ENCODE data around the gene SLC39A6.

The SLC39A6 gene

DNA sequence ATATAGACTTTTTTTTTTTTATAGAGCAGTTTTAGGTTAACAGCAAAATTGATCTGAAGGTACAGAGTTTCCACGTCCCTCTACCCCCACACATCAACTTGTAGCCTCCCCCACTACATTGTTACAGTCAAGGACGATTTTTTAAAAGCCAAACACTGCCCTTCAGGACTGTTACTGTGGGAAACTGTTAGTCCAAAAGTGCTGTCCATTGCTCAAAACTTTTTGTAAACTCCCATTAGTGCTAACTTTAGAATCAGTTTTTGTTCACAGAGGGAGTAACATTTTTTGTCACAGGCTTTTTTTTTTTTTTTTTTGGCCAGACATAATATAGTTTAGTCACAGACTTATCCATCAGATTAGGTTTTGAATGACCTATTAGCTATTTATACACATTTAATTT lies 24.6 kb upstream of the SLC39A6 start:
- no peak overlapping the region for H3K27ac Mint-ChIP-seq
- no peak overlapping the region for H3K4me3 Mint-ChIP-seq
- no peaks in the 10 kb centered on the region for H3K9me3 Mint-ChIP-seq
- H3K36me3 Mint-ChIP-seq (ENCODE audit: low read depth), result peaks cover 70% of the 10 kb centered on the region
- H3K27me3 Mint-ChIP-seq, result no peaks in the 10 kb centered on the region
- peaks cover 27% of the 10 kb centered on the region for H3K4me1 Mint-ChIP-seq (ENCODE audit: low read depth)

DNA sequence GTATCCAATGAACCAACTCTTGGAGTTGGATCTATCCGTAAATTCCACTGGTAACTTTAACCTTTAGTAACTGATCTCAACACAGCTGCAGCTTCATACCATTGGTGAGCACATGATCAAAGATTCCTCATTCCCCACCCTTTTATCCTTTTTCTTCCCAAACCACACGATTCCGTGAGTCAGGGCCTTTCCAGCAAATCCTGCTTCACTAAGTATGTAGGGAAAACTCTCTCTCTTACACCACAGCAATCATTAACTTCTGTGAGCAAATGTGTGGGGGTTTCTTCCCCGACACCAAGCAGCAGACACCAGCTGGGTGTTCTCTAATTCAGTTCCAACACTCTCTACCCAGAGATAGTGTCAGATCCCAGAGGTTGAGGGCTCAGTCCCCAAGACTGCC lies 24.1 kb upstream of the SLC39A6 start:
- peaks cover 71% of the 10 kb centered on the region for H3K36me3 Mint-ChIP-seq (ENCODE audit: low read depth)
- no peak overlapping the region for H3K27ac Mint-ChIP-seq
- no peaks in the 10 kb centered on the region for H3K9me3 Mint-ChIP-seq
- peaks cover 27% of the 10 kb centered on the region for H3K4me1 Mint-ChIP-seq (ENCODE audit: low read depth)
- no peaks in the 10 kb centered on the region for H3K27me3 Mint-ChIP-seq
- H3K4me3 Mint-ChIP-seq, result no peak overlapping the region

DNA sequence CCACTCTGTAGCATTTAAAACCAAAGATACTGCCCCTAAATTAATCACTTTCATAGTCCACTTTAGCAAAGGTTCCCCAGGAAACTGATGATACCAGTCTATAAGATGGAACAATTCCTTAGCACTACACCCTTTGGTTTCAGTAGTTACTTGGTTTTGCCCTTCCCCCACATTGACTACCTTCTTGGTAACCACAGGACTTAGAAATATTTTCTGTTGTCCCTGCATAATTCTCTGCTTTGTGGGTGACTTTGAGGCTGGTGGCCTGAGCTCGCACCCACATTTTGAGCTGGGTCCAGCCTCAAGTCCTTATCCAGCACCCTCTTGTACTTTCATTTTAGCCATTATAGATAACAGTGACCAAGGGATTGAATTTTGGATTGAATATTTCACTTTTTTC lies 23.6 kb upstream of the SLC39A6 start:
- H3K4me3 Mint-ChIP-seq, result no peak overlapping the region
- no peaks in the 10 kb centered on the region for H3K9me3 Mint-ChIP-seq
- peaks cover 71% of the 10 kb centered on the region for H3K36me3 Mint-ChIP-seq (ENCODE audit: low read depth)
- peaks cover 27% of the 10 kb centered on the region for H3K4me1 Mint-ChIP-seq (ENCODE audit: low read depth)
- no peaks in the 10 kb centered on the region for H3K27me3 Mint-ChIP-seq
- no peak overlapping the region for H3K27ac Mint-ChIP-seq

DNA sequence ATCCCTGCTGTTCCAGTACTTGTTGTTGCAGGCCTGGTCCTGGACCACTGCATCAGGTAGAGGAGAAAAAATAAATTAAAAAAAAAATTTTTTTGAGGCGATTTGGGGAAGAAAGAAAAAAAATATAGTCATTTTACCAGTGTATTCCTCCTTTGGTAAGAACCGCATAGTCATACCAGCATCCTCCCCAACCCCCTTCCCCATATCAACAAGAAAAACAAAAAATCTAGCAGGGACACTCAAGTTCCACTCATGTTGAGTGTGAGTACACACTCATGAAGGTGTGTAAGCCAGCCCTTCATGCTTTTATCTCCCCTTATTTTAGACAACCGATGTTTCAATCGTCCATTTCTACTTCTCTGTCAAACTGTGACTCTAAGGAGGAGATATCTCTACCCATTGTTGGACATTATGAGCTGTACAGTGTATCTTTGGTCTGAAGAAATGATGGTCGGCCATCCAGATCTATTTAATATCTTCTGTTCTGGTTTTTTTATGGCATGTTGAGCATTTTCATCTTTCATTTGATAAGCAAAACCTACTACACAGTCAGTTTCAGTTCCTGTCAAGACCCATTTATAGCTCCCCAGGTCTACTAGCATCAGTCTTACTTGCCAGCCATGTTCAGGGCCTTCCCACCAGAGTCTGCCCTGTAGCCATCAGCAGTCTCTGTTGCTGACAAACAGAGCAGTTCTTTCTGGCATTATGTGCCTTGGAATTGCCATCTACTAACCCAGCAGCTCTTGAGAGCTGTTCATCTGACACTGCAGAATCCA lies 20.6 kb upstream of the SLC39A6 start:
- Mint-ChIP-seq H3K27me3 (no peaks in the 10 kb centered on the region), H3K4me3 (no peak overlapping the region), H3K9me3 (no peaks in the 10 kb centered on the region), H3K4me1 (ENCODE audit: low read depth) (peaks cover 27% of the 10 kb centered on the region), H3K27ac (peak overlapping the region; percentile 11), H3K36me3 (ENCODE audit: low read depth) (peaks cover 72% of the 10 kb centered on the region)

DNA sequence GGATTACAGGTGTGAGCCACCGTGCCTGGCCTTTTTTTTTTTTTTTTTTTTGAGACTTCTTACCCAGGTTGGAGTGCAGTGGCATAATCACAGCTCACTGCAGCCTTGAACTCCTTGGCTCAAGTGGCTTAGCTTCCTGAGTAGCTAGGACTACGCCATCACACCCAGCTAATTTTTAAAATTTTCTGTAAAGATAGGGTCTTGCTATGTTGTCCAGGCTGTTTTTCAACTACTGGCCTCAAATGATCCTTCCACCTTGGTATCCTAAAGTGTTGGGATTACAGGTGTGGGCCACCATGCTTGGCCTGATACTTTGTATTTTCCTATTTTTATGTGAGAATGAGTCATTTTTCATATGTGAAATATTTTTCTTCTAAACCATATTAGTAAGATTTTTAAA lies 14.3 kb upstream of the SLC39A6 start:
- H3K4me1 Mint-ChIP-seq (ENCODE audit: low read depth), result peaks cover 6% of the 10 kb centered on the region
- H3K36me3 Mint-ChIP-seq (ENCODE audit: low read depth), result peaks cover 80% of the 10 kb centered on the region
- H3K27me3 Mint-ChIP-seq, result no peaks in the 10 kb centered on the region
- H3K27ac Mint-ChIP-seq, result no peak overlapping the region
- no peak overlapping the region for H3K4me3 Mint-ChIP-seq
- no peaks in the 10 kb centered on the region for H3K9me3 Mint-ChIP-seq

DNA sequence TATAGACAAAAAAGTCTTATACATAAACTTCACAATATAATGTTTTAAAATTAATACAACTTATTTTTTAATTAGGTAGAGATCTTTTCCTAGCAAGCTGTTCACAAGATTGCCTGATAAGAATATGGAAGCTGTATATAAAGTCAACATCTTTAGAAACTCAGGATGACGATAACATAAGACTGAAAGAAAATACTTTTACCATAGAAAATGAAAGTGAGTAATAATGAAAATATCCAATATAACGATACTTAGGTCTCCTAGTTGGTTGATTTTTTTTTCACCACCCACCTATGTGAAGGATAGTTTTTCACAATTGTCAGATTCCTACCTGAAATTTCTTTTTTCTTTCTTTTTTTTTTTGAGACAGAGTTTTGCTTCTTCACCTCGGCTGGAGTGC lies 13.6 kb upstream of the SLC39A6 start:
- H3K27ac Mint-ChIP-seq, result no peak overlapping the region
- no peaks in the 10 kb centered on the region for H3K27me3 Mint-ChIP-seq
- no peak overlapping the region for H3K4me3 Mint-ChIP-seq
- H3K4me1 Mint-ChIP-seq (ENCODE audit: low read depth), result peaks cover 6% of the 10 kb centered on the region
- no peaks in the 10 kb centered on the region for H3K9me3 Mint-ChIP-seq
- H3K36me3 Mint-ChIP-seq (ENCODE audit: low read depth), result peaks cover 80% of the 10 kb centered on the region

DNA sequence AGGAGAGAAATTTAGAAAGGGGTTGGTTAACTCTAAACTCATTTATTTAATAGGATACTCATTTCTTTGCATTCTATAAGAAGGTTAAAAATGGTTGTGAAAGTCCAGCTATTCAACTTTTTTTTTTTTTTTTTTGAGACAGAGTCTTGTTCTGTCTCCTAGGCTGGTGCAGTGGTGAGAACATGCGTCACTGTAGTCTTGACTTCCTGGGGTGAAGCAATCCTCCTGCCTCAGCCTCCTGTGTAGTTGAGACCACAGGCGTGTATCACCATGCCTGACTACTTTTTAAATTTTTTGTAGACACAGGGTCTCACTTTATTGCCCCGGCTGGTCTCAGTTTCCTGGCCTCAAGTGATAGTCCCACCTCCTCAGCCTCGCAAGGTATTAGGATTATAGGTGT lies 12.4 kb upstream of the SLC39A6 start:
- Mint-ChIP-seq H3K27me3 (no peaks in the 10 kb centered on the region), H3K36me3 (ENCODE audit: low read depth) (peaks cover 83% of the 10 kb centered on the region), H3K27ac (no peak overlapping the region), H3K4me3 (no peak overlapping the region), H3K9me3 (no peaks in the 10 kb centered on the region), H3K4me1 (ENCODE audit: low read depth) (peaks cover 6% of the 10 kb centered on the region)

DNA sequence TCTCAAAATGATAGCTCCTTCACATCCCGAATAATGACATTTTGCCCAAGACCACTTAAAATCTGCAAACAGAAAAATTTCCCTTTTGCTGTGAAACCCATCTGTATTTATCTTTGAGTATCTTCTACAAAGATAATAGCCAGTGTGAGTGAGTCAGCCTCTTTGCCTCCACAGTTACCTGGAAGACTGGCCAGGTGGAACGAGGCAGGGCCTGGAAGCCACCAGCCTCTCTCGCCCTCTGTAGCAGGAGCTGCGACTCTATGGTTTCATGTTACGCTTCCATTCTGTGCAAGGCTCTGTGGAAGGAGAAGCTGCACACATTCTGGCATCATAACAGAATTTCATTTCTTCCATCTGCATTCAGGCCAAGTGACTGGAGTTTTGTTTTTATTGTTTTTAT lies 10.1 kb upstream of the SLC39A6 start:
- Mint-ChIP-seq H3K4me1 (ENCODE audit: low read depth) (peaks cover 10% of the 10 kb centered on the region), H3K4me3 (no peak overlapping the region), H3K27me3 (no peaks in the 10 kb centered on the region), H3K9me3 (no peaks in the 10 kb centered on the region), H3K27ac (no peak overlapping the region), H3K36me3 (ENCODE audit: low read depth) (peaks cover 76% of the 10 kb centered on the region)

DNA sequence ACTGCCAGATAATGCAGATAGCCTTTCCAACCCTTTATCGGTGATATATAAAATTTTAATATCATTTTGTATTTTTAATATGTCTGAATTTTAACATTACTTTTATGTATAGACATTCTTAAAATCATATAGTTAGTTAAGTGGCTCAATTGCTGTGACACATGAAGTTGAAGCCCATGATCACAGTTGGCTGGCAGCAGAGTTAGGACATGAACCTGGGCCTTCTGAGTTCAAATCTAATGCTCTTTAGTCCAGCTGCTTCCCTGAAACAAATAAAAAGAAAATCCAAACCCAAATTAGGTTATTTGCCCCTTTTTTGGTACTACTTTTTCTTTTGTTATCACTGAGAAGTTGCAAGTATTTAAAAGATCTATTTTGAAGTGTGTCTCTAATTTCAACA lies 6.1 kb upstream of the SLC39A6 start:
- Mint-ChIP-seq H3K4me3 (no peak overlapping the region), H3K27me3 (no peaks in the 10 kb centered on the region), H3K27ac (no peak overlapping the region), H3K4me1 (ENCODE audit: low read depth) (peaks cover 38% of the 10 kb centered on the region), H3K9me3 (no peaks in the 10 kb centered on the region), H3K36me3 (ENCODE audit: low read depth) (peaks cover 59% of the 10 kb centered on the region)

DNA sequence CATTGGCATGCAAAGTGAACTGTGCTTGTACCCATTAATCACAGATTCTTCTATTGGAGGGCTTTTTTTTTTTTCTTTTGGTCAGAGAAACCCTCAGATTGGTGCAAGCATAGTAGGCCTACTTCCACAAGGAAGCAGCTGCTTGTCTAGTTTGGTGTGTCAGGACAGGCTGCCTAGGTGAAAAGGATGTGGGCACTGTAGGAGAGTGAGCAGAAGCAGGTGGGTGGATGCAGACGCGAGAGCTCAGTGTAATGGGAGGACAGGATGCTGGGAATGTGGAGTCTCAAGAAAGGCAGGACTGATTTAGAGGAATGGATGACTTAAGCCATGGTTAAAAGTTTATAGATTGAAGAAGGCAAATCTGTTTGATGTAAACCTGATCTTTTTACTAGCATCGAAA lies 3.6 kb upstream of the SLC39A6 start:
- H3K4me1 Mint-ChIP-seq (ENCODE audit: low read depth), result peaks cover 45% of the 10 kb centered on the region
- peak overlapping the region; percentile 19 for H3K27ac Mint-ChIP-seq

DNA sequence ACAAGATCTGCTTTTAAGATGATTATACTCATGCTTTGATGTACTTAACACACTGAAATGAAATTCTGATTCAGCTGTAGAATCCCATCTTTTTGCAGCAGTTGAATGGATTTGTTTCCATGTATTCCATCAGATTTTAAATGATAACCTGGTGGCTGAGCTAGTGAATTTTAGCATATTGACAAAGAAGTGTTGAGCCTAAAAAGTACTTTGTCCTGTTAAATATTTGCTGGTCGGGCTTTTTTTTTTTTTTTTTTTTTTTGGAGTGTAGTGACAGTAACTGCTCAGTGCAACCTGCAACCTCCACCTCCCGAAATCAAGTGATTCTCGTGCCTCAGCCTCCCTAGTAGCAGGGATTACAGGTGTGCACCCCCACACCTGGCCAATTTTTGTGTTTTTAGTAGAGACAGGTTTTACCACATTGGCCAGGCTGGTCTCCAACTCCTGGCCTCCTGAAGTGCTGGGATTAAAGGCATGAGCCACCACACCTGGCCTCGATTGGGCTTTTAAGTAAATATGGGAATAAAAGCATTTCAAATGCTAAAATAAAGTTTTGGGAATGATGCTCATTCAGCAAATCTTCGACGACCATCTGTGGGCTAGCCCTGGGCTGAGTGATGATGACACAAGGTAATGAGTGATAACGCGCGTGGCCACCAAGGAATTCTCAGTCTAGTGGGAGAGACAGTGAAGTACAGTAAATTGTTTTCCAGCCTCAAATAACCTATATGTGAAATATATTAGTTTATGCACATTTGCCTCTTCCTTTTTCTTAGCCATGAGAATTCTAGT lies 2.7 kb upstream of the SLC39A6 start:
- peaks cover 39% of the 10 kb centered on the region for H3K36me3 Mint-ChIP-seq (ENCODE audit: low read depth)
- peak overlapping the region; percentile 95 for H3K4me3 Mint-ChIP-seq

More for the DNA sequence above, 3.6 kb upstream of the SLC39A6 start:
- Mint-ChIP-seq H3K36me3 (ENCODE audit: low read depth) (peaks cover 41% of the 10 kb centered on the region), H3K4me3 (peak overlapping the region; percentile 11), H3K27me3 (no peaks in the 10 kb centered on the region), H3K9me3 (no peaks in the 10 kb centered on the region)

DNA sequence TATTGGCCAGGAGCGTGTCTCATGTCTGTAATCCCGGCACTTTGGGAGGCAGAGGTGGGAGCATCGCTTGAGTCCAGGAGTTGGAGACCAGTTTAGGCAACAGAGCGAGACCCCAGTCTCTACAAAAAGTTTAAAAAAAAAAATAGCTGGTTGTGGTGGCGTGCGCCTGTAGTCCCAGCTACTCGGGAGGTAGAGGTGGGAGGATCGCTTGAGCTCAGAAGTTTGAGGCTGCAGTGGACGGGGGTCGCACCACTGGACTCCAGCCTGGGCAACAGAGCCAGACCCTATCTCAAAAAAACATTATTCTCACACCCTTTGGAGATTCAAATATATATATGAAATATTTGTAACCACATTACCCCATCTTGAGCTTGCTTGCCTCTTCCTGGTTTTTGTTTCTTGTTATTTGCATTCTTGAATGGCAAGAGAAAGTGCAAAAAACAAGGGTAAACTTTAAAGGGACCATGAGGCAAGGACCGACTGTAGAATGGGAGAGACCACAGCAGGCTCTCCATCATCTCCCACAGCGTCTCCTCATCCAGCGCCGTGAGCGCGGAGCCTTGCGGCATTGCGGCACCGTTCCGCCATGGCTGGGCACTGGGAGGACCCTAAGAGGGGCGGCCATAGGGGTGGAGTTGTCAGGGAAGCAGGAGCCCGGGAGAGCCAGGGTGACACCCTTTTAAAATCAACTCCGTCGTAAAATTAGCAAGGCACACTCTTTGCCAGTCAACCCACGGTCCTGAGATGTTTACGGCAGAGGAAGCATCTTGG lies 1.9 kb upstream of the SLC39A6 start:
- peaks cover 62% of the 10 kb centered on the region for H3K4me1 Mint-ChIP-seq (ENCODE audit: low read depth)
- H3K36me3 Mint-ChIP-seq (ENCODE audit: low read depth), result peaks cover 38% of the 10 kb centered on the region
- no peaks in the 10 kb centered on the region for H3K27me3 Mint-ChIP-seq
- no peaks in the 10 kb centered on the region for H3K9me3 Mint-ChIP-seq
- H3K27ac Mint-ChIP-seq, result peak overlapping the region; percentile 91
- H3K4me3 Mint-ChIP-seq, result peak overlapping the region; percentile 95

More for the DNA sequence above, 2.7 kb upstream of the SLC39A6 start:
- no peaks in the 10 kb centered on the region for H3K27me3 Mint-ChIP-seq
- no peaks in the 10 kb centered on the region for H3K9me3 Mint-ChIP-seq
- peaks cover 54% of the 10 kb centered on the region for H3K4me1 Mint-ChIP-seq (ENCODE audit: low read depth)
- H3K27ac Mint-ChIP-seq, result no peak overlapping the region

DNA sequence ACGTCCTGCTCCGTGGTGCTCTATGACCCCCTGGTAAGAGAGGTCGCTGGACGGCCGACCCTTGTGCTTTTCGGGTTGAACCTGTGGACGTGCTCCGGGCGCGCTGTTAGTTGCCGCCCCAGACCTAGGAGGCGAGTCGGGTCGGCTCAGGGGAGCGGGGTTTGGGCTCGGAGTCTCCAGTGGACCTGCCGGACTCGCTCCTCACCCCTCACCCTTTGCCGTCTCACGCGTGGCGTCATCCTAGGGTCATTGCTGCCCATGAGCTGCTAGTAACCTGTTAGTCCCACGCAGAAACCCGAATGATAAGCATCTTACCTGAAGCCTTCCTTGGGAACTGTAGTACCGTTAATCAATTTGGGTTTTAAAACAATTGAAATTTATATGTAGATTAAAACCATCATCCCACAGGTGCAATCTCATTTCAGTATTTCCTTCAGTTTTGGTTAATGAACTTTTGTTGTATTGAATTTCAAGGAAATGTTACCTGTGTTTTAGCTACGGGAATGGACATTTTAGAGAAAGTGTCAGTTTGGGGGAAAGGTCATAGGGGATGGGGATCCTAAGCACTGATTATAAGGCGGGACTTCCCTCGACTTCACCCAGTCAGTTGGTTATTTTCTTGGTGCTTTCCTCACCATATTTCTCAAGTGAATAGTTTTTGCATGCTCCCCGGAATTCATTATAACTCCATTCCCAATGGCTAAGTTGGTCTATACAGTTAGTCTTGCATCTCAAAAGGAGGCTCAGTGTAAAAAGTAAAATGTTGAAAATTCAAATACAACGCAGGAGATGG lies 1.1 kb upstream of the SLC39A6 start:
- Mint-ChIP-seq H3K36me3 (ENCODE audit: low read depth) (peaks cover 39% of the 10 kb centered on the region), H3K27ac (peak overlapping the region; percentile 91), H3K4me3 (peak overlapping the region; percentile 95), H3K9me3 (no peaks in the 10 kb centered on the region), H3K27me3 (no peaks in the 10 kb centered on the region), H3K4me1 (ENCODE audit: low read depth) (peaks cover 67% of the 10 kb centered on the region)

DNA sequence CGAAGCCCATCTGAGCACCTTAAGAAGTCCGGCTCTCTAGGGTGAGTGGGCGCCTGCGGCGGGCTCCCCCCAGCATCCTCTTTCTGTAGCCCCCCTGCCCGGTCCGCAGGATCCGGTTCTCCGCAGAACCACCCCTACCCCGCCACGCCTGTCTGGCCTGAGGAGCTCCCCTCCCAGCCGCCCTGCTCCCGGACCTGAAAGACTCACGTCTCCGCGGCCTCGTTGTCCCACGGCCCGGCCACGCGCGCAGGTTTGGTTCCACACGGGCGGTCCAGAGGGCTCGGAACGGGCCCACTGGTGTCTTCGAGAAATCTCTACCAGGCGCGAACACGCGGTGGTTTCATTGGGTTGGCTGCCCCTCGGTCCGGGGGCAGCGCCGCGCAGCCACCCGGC lies 237 bp downstream of the SLC39A6 start:
- Mint-ChIP-seq H3K4me3 (peak overlapping the region; percentile 95), H3K4me1 (ENCODE audit: low read depth) (peaks cover 68% of the 10 kb centered on the region), H3K27me3 (no peaks in the 10 kb centered on the region), H3K27ac (peak overlapping the region; percentile 91), H3K9me3 (no peaks in the 10 kb centered on the region), H3K36me3 (ENCODE audit: low read depth) (peaks cover 49% of the 10 kb centered on the region)
